Measurements from ENCODE around the gene VCX3B.
"Not testable (repeated sequence)": the region's sequence is repeated elsewhere in the genome, so short reads cannot be mapped to it uniquely, and the experiment has no call there.

VCX3B gene

DNA sequence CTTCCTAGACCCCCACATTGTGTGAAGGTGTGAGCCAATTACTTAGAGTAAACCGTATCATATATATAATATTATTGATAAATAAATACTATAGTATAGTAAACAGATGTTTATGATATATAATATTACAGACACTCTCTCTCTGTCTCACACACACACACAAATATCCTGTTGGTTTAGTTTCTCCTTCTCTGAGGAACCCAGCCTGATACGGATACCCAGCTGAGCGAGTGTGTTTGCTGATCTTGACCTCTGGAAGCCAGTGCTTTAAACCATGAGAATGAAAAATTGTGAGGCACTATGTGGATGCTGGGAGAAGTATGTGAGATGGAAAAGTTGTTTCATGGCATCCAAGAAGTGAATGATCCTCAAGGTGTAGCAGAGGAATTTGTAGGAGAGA is at the start of gene VCX3B:
TSS of gene VCX3B (plus strand) at position 301 of the 400 bp plus-strand sequence. CDS start 621 bp downstream, outside the sequence.
- not testable (repeated sequence) for DNase-seq

DNA sequence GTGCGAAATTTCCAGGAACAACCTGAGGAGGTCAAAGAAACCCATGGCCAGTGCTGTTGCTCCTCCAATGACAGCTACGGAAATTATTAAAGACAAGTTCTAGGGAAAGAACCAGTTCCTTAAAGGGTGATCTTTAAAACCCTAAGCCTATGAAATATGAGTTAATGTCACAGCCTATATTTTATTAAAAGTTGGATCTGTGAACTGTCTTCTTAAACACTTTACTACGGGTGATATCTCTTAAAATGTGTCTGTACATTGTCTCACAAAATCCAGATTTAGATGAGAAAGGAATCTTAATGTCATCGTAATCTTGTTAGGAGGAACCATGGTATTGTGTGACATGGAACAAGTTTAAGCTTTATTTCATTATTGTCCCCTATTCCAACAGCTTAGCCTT is 46.3 kb upstream of the VCX3B start:
- DNase-seq, result no peak

GRCh38 chrX:8424912-8425311 is 39.7 kb upstream of the VCX3B start:
- DNase-seq, result no peak

- DNase-seq, result no peak
Observed at GRCh38 chrX:8429692-8430249, 34.9 kb upstream of the VCX3B start.

DNA sequence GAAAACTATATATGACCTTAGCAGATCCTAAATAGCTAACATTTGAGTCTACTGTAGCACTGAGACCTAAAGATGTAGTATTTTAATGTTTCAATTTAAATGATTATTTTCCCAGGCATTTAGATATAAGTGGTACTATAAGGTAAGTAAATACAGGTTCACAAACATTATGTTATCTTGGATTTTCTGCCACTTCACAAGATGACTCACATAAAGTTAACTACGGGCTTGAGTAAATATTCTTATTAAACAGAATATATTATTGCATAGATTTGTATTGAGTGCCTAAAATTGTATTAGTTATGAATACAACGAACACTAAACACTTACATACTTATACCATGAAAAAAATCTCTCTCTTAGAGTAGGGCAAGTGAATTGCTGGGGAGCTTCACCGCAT is 34.2 kb upstream of the VCX3B start:
- no peak for DNase-seq

GRCh38 chrX:8432396-8432795 is 32.2 kb upstream of the VCX3B start:
- no peak for DNase-seq

GRCh38 chrX:8433109-8434062 is 31.2 kb upstream of the VCX3B start:
- DNase-seq, result no peak

- no peak for DNase-seq
Observed at GRCh38 chrX:8447368-8447767, 17.3 kb upstream of the VCX3B start.

- not testable (repeated sequence) for DNase-seq
Observed at GRCh38 chrX:8452343-8452742, 12.3 kb upstream of the VCX3B start.

GRCh38 chrX:8453611-8454010 is 11.0 kb upstream of the VCX3B start:
- no peak for DNase-seq

- no peak for DNase-seq
Observed at GRCh38 chrX:8455557-8455956, 9.1 kb upstream of the VCX3B start.

GRCh38 chrX:8462488-8462887 is 2.1 kb upstream of the VCX3B start:
- no peak for DNase-seq

GRCh38 chrX:8484360-8484949 is 19.8 kb downstream of the VCX3B start:
- DNase-seq, result no peak

GRCh38 chrX:8495036-8495435 is 30.4 kb downstream of the VCX3B start:
- DNase-seq, result not testable (repeated sequence)

DNA sequence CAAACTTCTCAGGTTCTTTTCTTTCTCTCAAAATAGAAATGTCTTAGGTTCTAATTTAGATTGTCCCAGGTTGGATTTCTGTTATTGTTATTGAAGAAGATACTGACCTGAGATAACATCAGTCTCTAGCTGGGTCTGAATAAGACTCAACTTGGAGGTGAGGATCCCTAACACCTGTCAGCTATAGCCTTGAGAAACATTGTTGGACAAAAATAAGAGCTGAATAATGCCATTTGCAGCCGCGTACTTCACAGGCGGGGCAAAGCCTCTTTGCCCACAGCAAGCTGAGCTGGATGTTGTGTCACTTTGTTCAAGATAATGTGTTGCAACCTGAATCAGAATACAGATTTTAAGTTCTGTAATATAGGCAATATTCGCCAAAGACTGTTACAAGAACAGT is 35.6 kb downstream of the VCX3B start:
- no peak for DNase-seq

DNA sequence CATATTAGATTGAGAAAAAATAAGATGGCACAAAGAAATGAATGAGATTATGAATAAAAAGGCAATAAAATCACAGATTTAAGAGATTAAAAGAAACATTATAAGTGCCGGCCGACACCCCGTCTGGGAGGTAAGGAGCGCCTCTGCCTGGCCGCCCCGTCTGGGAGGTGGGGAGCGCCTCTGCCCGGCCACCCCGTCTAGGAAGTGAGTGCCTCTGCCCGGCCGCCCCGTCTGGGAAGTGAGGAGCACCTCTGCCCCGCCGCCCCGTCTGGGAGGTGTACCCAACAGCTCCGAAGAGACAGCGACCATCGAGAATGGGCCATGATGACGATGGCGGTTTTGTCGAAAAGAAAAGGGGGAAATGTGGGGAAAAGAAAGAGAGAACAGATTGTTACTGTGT is 37.5 kb downstream of the VCX3B start:
- DNase-seq, result not testable (repeated sequence)

DNA sequence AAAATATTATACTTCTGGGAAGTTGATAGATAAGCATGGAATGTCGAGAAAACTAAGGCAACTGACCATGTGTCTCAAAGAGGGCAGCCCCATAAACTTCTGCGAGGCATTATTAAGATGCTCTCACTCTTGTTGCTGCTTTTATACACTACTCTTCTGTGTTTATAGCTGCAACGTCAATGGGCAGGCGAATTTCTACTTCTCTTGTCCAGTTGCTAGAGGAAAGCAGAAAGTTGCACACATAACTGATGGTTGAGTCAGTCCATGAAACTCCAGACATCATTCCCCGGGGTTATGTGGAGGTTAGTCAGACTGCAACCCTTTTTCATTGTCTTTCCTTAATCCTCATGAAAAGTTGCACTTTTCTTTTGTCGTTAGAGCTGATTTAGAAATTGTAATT is 39.8 kb downstream of the VCX3B start:
- no peak for DNase-seq
